Trophoblast cell (in vitro differentiated cells and primary cell): ENCODE measurements around the gene CALB2.

ENCODE experiments used
- DNase-seq, 2 donors: peaks; one replicate each; pipeline ENCODE4 v3.0.0-alpha.2; 2016
- H2AFZ ChIP-seq: 2 replicates; pipeline ENCODE4 v1.6.1; 2013; ENCODE audit warnings: low read length, moderate library complexity, mild to moderate bottlenecking; ENCODE audit not compliant: insufficient read depth, poor library complexity
- H2AK5ac ChIP-seq: 2 replicates; pipeline ENCODE4 v1.6.1; 2013; ENCODE audit warnings: mild to moderate bottlenecking, low read length
- H2BK120ac ChIP-seq: 2 replicates; pipeline ENCODE4 v1.6.1; 2013; ENCODE audit warnings: low read length, mild to moderate bottlenecking, moderate library complexity; ENCODE audit not compliant: insufficient read depth, poor library complexity
- H2BK12ac ChIP-seq: 2 replicates; pipeline ENCODE4 v1.6.1; 2013; ENCODE audit warnings: mild to moderate bottlenecking, low read length, moderate library complexity
- H2BK5ac ChIP-seq: 2 replicates; pipeline ENCODE4 v1.6.1; 2013; ENCODE audit warnings: low read length, low read depth, moderate library complexity, mild to moderate bottlenecking; ENCODE audit not compliant: poor library complexity
- H3K14ac ChIP-seq: 2 replicates; pipeline ENCODE4 v1.6.1; 2013; ENCODE audit warnings: mild to moderate bottlenecking, low read length
- H3K18ac ChIP-seq: 2 replicates; pipeline ENCODE4 v1.6.1; 2013; ENCODE audit warnings: mild to moderate bottlenecking, low read length
- H3K23ac ChIP-seq: 2 replicates; pipeline ENCODE4 v1.6.1; 2013; ENCODE audit warnings: low read length
- H3K27ac ChIP-seq: 2 replicates; pipeline ENCODE4 v1.5.1; 2013; ENCODE audit warnings: low read depth, mild to moderate bottlenecking, inconsistent platforms, low read length, moderate library complexity
- H3K27me3 ChIP-seq: 2 replicates; pipeline ENCODE4 v1.6.1; 2013; ENCODE audit warnings: inconsistent platforms, mild to moderate bottlenecking, low read length, moderate library complexity; ENCODE audit not compliant: insufficient read depth
- H3K36me3 ChIP-seq, 2 experiments: 1 replicate in 1 of 2; 2 replicates in 1 of 2; pipeline ENCODE4 v1.6.1; 2013; ENCODE audit warnings: low read length in 2 of 2, mild to moderate bottlenecking in 2 of 2, moderate library complexity in 1 of 2; ENCODE audit not compliant: insufficient read depth in 2 of 2, control insufficient read depth in 1 of 2
- H3K4ac ChIP-seq: 2 replicates; pipeline ENCODE4 v1.6.1; 2013; ENCODE audit warnings: low read depth, mild to moderate bottlenecking, low read length, moderate library complexity
- H3K4me1 ChIP-seq, 2 experiments: 1 replicate in 1 of 2; 2 replicates in 1 of 2; pipeline ENCODE4 v1.6.1; 2013; ENCODE audit warnings: low read length in 2 of 2, mild to moderate bottlenecking in 2 of 2, moderate library complexity in 1 of 2; ENCODE audit not compliant: insufficient read depth in 2 of 2, control insufficient read depth in 1 of 2
- H3K4me2 ChIP-seq: 2 replicates; pipeline ENCODE4 v1.6.1; 2013; ENCODE audit warnings: inconsistent platforms, mild to moderate bottlenecking, low read length, moderate library complexity
- H3K4me3 ChIP-seq: 2 replicates; pipeline ENCODE4 v1.5.1; 2013; ENCODE audit warnings: mild to moderate bottlenecking, low read depth, low read length, inconsistent platforms
- H3K79me1 ChIP-seq: one replicate; pipeline ENCODE4 v1.6.1; 2013; ENCODE audit warnings: low read length
- H3K79me2 ChIP-seq: 2 replicates; pipeline ENCODE4 v1.6.1; 2013; ENCODE audit warnings: low read length, mild to moderate bottlenecking; ENCODE audit not compliant: control insufficient read depth, insufficient read depth, poor library complexity
- H3K9ac ChIP-seq: 2 replicates; pipeline ENCODE4 v1.6.1; 2013; ENCODE audit warnings: mild to moderate bottlenecking, low read length
- H3K9me3 ChIP-seq: 2 replicates; pipeline ENCODE4 v1.6.1; 2013; ENCODE audit warnings: low read depth, mild to moderate bottlenecking, control low read depth, inconsistent platforms, low read length; ENCODE audit not compliant: insufficient read depth
- H4K12ac ChIP-seq: 2 replicates; pipeline ENCODE4 v1.6.1; 2013; ENCODE audit warnings: low read depth, mild to moderate bottlenecking, low read length, moderate library complexity
- H4K8ac ChIP-seq: 2 replicates; pipeline ENCODE4 v1.6.1; 2013; ENCODE audit warnings: low read depth, mild to moderate bottlenecking, low read length, moderate library complexity
- H4K91ac ChIP-seq: one replicate; pipeline ENCODE4 v1.6.1; 2013; ENCODE audit warnings: low read depth, mild to moderate bottlenecking, low read length, moderate library complexity
- WGBS: extraction: QIAGEN DNeasy Blood & Tissue Kit; methylation state at CpG from one replicate; pipeline ENCODE4 v1.1.7; 2013; ENCODE audit warnings: missing lambda C conversion rate; ENCODE audit not compliant: insufficient read length, insufficient coverage; ENCODE audit errors: extremely low coverage; 5-methylcytosine and 5-hydroxymethylcytosine counted together

The CALB2 gene

DNA sequence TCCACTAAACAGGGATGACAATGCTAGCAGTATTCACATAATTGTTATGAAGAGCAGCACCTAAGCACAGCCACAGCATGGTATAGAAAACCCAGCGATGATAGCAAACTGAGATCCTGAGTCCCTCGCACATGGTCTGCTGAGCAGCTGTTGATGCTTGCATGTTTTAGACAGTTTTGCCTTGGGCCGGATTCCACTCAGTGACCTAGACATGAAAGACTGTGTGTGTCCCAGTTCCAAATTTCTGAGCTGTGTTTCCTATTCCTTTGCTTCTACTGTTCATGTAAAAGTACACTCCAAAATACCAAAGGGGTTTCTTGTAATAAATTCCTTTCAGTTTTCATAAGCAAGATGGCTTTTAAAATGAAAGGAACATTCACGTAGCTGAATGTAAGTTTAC is 38.5 kb upstream of the CALB2 start:
- WGBS: no CpG with 5 or more reads among the region's 4 CpGs
- no peaks in the 10 kb centered on the region for H3K27me3 ChIP-seq
- no peak overlapping the region for H3K18ac ChIP-seq
- H2AFZ ChIP-seq: no peak overlapping the region
- H2AK5ac ChIP-seq: no peak overlapping the region
- H4K12ac ChIP-seq: no peak overlapping the region
- peak; percentile 52 to 62 for DNase-seq
- no peak overlapping the region for H3K4ac ChIP-seq
- no peaks in the 10 kb centered on the region for H3K4me1 ChIP-seq
- no peak overlapping the region for H3K9ac ChIP-seq
- no peaks in the 10 kb centered on the region for H3K79me2 ChIP-seq
- no peak overlapping the region for H4K8ac ChIP-seq
- H3K79me1 ChIP-seq: no peaks in the 10 kb centered on the region
- H3K9me3 ChIP-seq: no peaks in the 10 kb centered on the region
- no peak overlapping the region for H2BK12ac ChIP-seq
- H3K14ac ChIP-seq: no peak overlapping the region
- no peak overlapping the region for H3K4me2 ChIP-seq
- no peaks in the 10 kb centered on the region for H3K36me3 ChIP-seq
- H3K4me3 ChIP-seq: no peak overlapping the region
- no peak overlapping the region for H2BK120ac ChIP-seq
- H3K23ac ChIP-seq: no peak overlapping the region
- no peak overlapping the region for H2BK5ac ChIP-seq
- H4K91ac ChIP-seq: no peak overlapping the region
- no peak overlapping the region for H3K27ac ChIP-seq

DNA sequence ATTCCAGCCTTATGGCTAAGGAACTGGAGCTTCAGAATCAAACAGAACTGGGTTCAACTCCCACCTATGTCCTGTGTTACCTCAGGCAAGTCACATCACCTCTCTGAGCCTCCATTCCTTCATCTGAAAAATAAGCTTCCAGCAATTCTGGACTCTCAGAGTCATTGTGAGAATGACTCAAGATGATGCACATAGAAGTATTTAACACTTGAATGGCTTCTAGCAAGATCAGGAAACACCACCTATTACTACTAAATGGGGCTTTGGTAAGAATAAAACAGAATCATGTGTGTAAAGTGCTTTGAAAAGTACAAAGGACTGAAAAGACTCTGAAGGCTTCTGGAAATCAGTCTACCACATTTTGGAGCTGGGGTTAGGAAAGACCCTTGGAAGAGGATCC is 30.8 kb upstream of the CALB2 start:
- Histone ChIP-seq H3K4me2 (no peak overlapping the region), H3K9me3 (no peaks in the 10 kb centered on the region), H3K27ac (no peak overlapping the region), H3K4me1 (no peaks in the 10 kb centered on the region), H3K4ac (no peak overlapping the region), H3K18ac (no peak overlapping the region), H4K12ac (no peak overlapping the region), H4K91ac (no peak overlapping the region), H3K79me2 (no peaks in the 10 kb centered on the region), H3K9ac (no peak overlapping the region), H4K8ac (no peak overlapping the region), H2BK120ac (no peak overlapping the region), H2AK5ac (no peak overlapping the region), H3K4me3 (no peak overlapping the region), H2BK5ac (no peak overlapping the region), H3K27me3 (no peaks in the 10 kb centered on the region), H3K79me1 (no peaks in the 10 kb centered on the region), H3K14ac (no peak overlapping the region), H2AFZ (no peak overlapping the region), H3K36me3 (no peaks in the 10 kb centered on the region), H3K23ac (no peak overlapping the region), H2BK12ac (no peak overlapping the region)
- no peak for DNase-seq

DNA sequence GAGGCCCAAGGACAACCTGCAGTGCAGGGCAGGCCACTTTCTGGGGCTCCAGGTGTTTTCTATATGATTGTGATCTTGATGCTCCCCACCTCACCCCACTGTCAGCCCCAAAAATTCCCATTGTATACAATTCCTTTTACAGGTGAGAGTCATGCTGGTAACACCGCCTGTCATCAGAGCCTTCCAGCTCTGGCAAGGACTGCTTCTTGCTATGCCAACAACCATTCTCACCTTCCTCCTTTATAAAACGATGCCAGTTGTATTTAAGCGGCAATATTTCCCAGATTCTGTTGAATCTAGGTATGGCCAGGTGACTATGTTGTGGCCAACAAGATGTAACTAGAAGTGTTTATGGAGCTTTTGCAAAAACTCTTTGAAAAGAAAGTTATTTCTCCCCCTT is 30.4 kb upstream of the CALB2 start:
- Histone ChIP-seq H3K9me3 (no peaks in the 10 kb centered on the region), H3K79me2 (no peaks in the 10 kb centered on the region), H3K9ac (no peak overlapping the region), H2AFZ (no peak overlapping the region), H4K91ac (no peak overlapping the region), H4K12ac (no peak overlapping the region), H2BK5ac (no peak overlapping the region), H3K27ac (no peak overlapping the region), H3K4ac (no peak overlapping the region), H3K14ac (no peak overlapping the region), H3K27me3 (no peaks in the 10 kb centered on the region), H2BK120ac (no peak overlapping the region), H3K4me3 (no peak overlapping the region), H2BK12ac (no peak overlapping the region), H3K4me2 (no peak overlapping the region), H3K4me1 (no peaks in the 10 kb centered on the region), H2AK5ac (no peak overlapping the region), H3K79me1 (no peaks in the 10 kb centered on the region), H3K36me3 (no peaks in the 10 kb centered on the region), H3K18ac (no peak overlapping the region), H4K8ac (no peak overlapping the region), H3K23ac (no peak overlapping the region)
- no peak for DNase-seq
- no CpG with 5 or more reads among the region's 3 CpGs for WGBS

DNA sequence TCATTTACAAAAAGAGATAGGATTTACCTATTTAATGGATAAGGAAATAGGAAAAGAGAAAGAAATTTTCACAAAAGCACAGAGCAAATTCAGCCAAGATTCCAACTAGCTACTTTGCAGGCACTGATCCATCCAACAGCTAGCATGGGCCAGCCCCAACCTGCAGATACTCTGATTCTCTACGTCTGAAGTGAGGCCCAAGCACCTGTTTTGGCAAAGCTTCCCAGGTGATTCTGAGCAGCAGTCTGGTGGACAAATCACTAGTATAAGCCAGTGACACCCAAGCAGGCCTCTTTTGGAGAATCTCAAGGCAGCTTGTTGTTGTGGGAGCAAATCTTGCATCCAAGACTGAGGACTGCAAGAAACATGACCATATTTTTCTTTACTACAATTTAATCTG is 20.9 kb upstream of the CALB2 start:
- H3K4ac ChIP-seq: no peak overlapping the region
- peaks cover 0 to 2% of the 10 kb centered on the region in 2 experiments for H3K4me1 ChIP-seq
- H2AK5ac ChIP-seq: no peak overlapping the region
- H2BK12ac ChIP-seq: no peak overlapping the region
- H3K14ac ChIP-seq: no peak overlapping the region
- no peak overlapping the region for H3K23ac ChIP-seq
- no peaks in the 10 kb centered on the region for H3K79me2 ChIP-seq
- no peak overlapping the region for H4K91ac ChIP-seq
- no peak overlapping the region for H2BK120ac ChIP-seq
- H3K27me3 ChIP-seq: no peaks in the 10 kb centered on the region
- no peak overlapping the region for H3K4me3 ChIP-seq
- no peak overlapping the region for H4K12ac ChIP-seq
- H3K18ac ChIP-seq: no peak overlapping the region
- DNase-seq: no peak
- H3K79me1 ChIP-seq: no peaks in the 10 kb centered on the region
- peaks cover 2% of the 10 kb centered on the region for H3K9me3 ChIP-seq
- H3K4me2 ChIP-seq: no peak overlapping the region
- H3K27ac ChIP-seq: no peak overlapping the region
- no CpG with 5 or more reads among the region's 1 CpG for WGBS
- no peak overlapping the region for H2BK5ac ChIP-seq
- no peaks in the 10 kb centered on the region for H3K36me3 ChIP-seq
- no peak overlapping the region for H4K8ac ChIP-seq
- no peak overlapping the region for H2AFZ ChIP-seq
- no peak overlapping the region for H3K9ac ChIP-seq
